Ascending aorta (tissue), 1 donor: ENCODE data around the gene SERP2. TPM values are rescaled to one million over a fixed set of nuclear protein-coding genes. Genes with fewer than 3 reads are reported as not detected.

Experiments
- total RNA-seq: library from RNA; depleted of rRNA; stranded (reverse); fragments of >200 nt; gene quantifications from one replicate; pipeline ENCODE4 v1.1.0, GENCODE V29; 2016

SERP2 gene
- total RNA-seq, 1 donor from 2014 or later, result 0.85 TPM

Other genes starting within 250 kb of the SERP2 start
- 97.7 TPM for gene TSC22D1, start 202.5 kb downstream of the SERP2 start, total RNA-seq